Left lobe of liver (tissue), 2 donors: Measurements from ENCODE around the gene ANKRD34C. TPM values are rescaled to one million over a fixed set of nuclear protein-coding genes. Genes with fewer than 3 reads are reported as not detected.

Experiments used
- ATAC-seq: fragments of 200-7000 bp; cut with Tn5 transposase; one replicate; pipeline ENCODE4 v1.9.1; 2020; ENCODE audit warnings: mild to moderate bottlenecking, moderate library complexity
- DNase-seq: peaks from one replicate; pipeline ENCODE4 v3.0.0-alpha.2; 2020; ENCODE audit warnings: low spot score
- total RNA-seq: library from RNA; stranded (reverse); gene quantifications from one replicate; pipeline ENCODE4 v1.2.1, GENCODE V29; 2021
- donor health status: DM: no; HTN: no; CAD: no; lungs with moderate emphysema.
- donor health status: DM: no; HTN: yes; CAD: no.

ANKRD34C gene
- total RNA-seq, result not detected

DNA sequence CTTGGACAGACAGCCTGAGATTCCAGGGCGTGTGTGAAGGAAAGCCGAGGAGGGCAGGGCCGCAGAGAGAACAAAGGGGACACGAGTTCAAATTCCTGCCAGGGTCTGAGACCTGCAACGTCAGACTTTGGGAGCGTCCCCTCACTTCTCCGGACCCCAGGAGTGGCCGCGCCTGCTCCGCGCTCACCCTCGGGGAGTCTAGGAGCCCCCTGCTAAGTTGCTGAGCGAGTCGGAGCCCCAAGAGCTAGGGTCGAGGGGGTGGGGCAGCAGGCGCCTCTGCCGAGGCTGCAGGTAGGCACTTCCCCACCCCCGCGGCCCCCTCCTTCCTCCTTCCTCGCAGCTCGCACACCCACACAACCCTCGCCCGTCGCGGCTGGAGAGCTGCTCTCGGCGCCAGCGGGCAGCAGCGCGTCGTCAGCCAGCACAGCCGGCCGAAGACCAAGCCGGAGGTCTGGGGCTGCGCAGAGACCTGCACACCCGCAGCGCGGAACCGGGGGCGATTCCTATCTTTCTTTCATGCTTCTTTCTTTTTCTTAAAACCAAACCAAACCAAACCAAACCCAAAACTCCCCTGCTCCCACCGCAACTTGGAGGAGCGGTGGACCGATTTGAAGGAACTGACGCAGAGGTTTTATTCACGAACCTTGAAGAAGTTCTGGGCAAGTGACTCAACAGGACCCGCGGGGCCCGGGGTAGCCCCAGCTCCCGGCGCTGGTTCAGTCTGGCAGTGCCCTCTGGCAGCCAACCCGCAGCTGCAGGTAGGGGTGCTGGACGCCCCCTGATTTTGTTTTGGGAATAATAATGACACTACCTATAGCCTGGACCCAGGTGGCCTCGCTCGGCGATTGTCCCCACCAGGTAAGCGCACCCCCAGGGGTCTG lies at the start of gene ANKRD34C:
Gene ANKRD34C, plus strand, starts transcription at position 352 of the 881 bp plus-strand sequence. CDS start 10,563 bp downstream, outside the sequence.
- no peak for DNase-seq
- ATAC-seq, result no peak

DNA sequence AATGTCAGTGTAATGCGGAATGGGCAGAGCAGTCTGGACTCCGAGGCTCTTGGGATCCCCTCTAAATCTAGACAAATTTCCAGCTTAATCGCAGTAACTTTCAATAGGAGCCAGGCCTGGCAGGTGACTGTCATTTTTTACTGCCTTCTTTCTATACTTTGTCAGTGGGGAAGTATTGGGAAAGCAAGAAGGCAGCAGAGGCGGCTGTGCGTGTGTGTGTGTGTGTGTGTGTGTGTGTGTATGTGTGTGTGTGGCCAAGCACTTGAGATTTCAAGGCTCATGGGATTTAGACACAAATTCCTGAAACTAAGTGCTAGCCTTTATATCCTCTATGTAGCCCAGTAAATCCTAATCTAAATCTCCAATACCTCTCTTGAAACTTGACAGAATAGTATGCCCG lies 49.3 kb upstream of the ANKRD34C start:
- DNase-seq, result no peak

GRCh38 chr15:79240036-79240435 lies 42.5 kb upstream of the ANKRD34C start:
- no peak for ATAC-seq

More for the DNA sequence above, 49.3 kb upstream of the ANKRD34C start:
- no peak for ATAC-seq

DNA sequence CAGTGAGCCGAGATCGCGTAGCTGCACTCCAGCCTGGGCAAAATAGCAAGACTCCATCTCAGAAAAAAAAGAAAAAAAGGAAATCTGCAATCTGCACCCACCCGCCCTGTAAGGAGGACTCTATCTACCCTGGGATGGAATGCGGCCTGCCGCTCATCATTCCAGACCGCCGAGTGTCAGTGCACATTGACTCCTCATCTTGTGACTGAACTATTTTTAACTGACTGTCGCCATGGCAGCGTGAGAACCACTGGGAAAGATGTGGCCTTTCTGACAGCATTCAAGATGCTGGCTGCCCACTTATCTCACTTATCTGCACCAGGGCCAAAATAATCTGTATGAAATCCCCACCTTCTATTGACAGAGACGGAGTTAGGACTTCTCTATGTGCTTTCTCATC lies 38.8 kb upstream of the ANKRD34C start:
- DNase-seq (no peak), ATAC-seq (no peak)

More at GRCh38 chr15:79240036-79240435, 42.5 kb upstream of the ANKRD34C start:
- no peak for DNase-seq

DNA sequence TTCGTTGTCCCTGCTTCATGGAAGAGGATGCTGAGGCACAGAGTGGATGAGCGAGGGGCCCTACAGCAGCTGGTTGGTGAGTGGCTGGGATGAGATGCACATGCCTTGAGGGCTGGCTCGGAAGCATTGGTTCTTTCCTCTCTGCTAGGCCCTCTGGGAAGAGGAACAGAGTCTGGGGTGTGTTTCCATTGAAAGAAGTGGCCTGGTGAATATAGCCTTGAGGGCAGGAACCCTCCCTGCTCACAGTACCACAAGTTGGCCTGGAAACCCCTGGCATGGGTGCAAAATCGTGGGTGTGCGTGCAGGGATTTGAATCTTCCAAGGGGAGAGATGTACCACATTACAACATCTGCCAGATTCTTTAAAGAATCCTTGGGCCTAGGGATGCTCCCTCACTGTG lies 37.6 kb upstream of the ANKRD34C start:
- ATAC-seq, result no peak

DNA sequence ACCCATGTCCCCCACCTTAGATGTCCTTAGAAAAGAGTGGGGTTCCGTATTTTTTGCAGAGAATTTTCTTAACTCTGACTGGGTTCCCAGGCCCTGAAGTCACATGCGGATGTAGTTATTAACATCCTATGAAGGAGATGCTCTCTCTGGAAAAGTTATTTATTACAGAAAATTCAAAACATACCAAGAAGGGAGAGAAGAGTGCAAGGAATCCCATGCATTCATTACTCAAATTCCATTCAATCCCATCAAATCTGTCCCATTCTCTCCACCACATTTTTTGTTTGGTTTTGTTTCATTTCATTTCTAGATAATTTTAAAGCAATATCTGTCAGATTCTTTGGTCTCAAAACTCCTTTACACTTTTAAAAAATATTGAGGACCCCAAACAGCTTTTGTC lies 34.3 kb upstream of the ANKRD34C start:
- no peak for ATAC-seq
- DNase-seq, result no peak

More for the DNA sequence above, 37.6 kb upstream of the ANKRD34C start:
- DNase-seq, result no peak

DNA sequence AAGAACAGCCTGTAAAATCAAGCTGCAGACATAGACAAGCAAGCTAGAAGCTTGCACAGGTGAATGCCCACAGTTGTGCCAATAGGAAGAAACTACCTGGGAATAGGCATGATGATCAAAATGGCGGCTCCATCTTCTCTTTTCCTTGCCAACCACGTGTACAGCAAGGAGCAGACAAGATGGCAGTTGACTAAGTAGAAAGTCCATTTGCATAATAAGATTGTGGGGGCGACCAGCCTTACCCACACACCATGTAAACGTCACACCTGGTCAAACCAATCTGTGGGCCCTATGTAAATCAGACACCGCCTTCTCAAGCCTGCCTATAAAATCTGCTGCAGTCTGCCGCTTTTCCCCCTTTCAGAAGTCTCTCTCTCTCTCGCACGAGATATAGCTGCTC lies 25.1 kb upstream of the ANKRD34C start:
- no peak for ATAC-seq
- DNase-seq, result no peak

DNA sequence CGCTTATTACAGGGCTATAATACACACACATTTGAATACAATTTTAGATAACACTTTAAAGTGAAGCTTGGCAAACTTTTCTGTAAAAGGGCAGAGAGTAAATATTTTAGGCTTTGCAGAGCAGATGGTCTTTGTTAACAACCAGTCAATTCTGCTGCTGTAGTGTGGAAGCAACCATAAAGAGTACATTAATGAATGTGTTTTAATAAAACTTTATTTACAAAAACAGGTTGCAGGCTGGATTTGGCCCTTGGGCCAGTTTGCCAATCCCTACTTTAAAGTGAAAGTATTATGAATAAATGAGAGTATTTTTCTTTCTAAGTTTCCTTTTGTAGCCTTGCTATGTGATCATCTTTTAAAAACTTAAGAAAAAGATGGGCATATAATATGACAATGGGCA lies 20.7 kb upstream of the ANKRD34C start:
- DNase-seq, result no peak
- no peak for ATAC-seq

DNA sequence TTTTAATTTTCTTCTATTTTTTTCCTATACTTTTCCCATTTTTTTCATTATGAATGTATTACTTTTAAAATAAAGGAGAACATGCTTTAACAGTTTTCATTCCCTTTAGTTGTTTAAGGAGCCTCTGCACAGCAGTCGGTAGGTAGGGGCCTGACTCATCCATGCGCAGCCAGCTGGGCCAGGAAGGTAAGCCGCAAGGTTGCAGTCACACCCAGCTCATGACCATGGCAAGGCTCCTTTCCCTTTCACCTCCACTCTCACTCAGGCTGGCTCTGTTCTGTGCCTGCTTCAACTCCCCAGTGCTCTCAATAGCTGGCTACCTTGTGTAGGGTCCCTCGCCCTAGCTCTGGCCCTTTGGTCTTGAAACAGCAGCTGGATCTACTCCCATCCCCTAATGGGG lies 17.4 kb upstream of the ANKRD34C start:
- no peak for DNase-seq
- no peak for ATAC-seq

DNA sequence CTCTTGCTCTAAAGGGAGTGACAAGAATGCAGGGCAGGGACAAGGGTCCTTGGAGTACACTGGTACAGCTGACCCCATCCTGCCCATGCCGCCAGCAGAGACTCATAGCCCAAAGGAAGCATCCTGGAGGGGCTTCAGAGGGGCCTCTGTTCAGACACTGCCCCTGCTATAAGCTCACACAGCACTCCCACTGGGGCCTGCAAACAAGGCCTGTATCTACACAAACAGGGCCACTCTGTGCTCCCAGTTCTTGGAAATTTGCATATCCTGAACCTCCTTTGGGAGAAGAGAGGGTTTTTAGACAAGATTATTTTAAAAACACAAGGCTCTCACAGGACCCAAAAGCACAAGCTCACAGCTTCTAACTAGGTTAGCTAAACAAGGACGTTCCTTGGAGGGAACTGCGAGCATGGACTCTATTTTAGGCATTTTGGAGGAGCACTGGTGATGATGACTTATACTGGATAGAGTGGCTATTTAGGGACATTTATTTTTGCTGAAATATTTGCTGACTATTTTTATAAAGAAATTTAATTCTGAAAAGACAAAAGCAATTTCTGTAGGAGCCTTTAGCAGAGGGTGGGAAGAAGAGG lies 16.4 kb upstream of the ANKRD34C start:
- DNase-seq, result no peak
- no peak for ATAC-seq

- ATAC-seq (peak; percentile 78), DNase-seq (no peak)
These were observed 928 bp downstream of the ANKRD34C start for GRCh38 chr15:79283252-79284048.

- no peak for ATAC-seq
- DNase-seq, result no peak
These were observed 8.2 kb downstream of the ANKRD34C start for GRCh38 chr15:79290642-79291275.

GRCh38 chr15:79292011-79292410 lies 9.5 kb downstream of the ANKRD34C start:
- ATAC-seq, result no peak
- no peak for DNase-seq

GRCh38 chr15:79294075-79294474 lies 11.6 kb downstream of the ANKRD34C start:
- no peak for DNase-seq

DNA sequence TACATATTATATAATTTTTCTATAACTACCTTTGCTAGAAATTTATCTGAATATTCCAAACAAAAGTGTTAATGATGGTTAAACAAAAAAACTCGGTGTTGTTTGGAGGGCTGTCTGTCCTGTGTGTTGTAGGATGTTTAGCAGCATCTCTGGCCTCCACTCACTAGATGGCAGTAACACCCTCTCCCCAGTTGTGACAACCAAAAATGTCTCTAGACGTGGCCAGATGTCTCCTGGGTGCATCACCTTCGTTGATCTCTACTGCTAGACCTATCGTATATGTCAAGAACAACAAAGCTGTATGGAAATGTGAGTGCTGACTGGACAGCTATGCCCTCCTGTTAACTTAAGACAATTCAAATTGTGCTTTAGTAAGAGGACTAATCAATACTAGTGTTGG lies 14.1 kb downstream of the ANKRD34C start:
- DNase-seq (no peak), ATAC-seq (no peak)

More at GRCh38 chr15:79294075-79294474, 11.6 kb downstream of the ANKRD34C start:
- ATAC-seq, result no peak

GRCh38 chr15:79299126-79299840 lies 16.8 kb downstream of the ANKRD34C start:
- DNase-seq, result no peak
- no peak for ATAC-seq

DNA sequence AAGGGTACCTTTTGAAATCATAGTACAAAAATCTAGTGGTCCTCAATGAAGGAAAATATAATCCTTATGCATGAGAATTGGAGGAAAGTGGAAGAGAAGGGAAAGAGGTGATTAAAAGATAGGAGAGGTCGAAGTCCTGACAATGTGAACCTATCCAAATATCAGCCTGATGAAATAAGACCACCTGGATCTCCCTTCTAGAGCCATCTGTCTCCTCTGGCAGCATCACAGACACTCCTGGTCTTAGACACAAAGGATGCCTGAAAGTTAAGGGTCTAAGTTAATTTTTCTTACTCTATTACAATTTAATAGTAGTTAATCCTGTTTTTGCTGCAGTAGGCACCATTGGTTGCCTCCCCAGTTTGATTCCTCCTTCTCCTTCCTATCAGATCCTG lies 17.3 kb downstream of the ANKRD34C start:
- no peak for ATAC-seq

GRCh38 chr15:79307251-79307650 lies 24.7 kb downstream of the ANKRD34C start:
- ATAC-seq, result no peak

More for the DNA sequence above, 17.3 kb downstream of the ANKRD34C start:
- no peak for DNase-seq

DNA sequence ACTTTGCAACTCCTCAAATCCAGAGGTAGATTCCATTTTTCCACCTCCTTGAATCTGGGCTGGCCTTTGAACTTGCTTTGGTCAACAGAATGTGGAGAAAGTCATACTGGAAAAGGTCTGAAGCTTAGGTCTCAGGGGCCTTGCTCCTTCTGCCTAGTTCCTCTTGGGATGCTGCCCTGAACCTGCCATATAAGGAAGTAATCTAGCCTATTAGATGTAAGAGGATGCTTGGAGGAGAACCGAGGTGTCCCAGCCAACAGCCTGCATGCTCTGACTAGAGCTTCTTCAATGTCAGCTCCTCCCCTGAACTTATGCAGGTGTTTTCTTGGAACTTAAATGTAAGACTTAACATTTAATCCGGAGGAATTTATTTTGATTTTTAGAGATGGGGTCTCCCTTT lies 26.4 kb downstream of the ANKRD34C start:
- ATAC-seq (no peak), DNase-seq (no peak)

More at GRCh38 chr15:79307251-79307650, 24.7 kb downstream of the ANKRD34C start:
- DNase-seq, result no peak

GRCh38 chr15:79310612-79310984 lies 28.1 kb downstream of the ANKRD34C start:
- ATAC-seq (no peak), DNase-seq (no peak)
